ENCODE measurements around the gene SLC12A8. TPM values are rescaled to one million over a fixed set of nuclear protein-coding genes. Genes with fewer than 3 reads are reported as not detected.

The SLC12A8 gene
- total RNA-seq, 1 donor from 2014 or later: 2.2 TPM

- Mint-ChIP-seq H3K4me1 (no peaks in the 10 kb centered on the region), H3K36me3 (peaks cover 10% of the 10 kb centered on the region), H3K9me3 (peaks cover 3% of the 10 kb centered on the region), H3K27me3 (ENCODE audit: insufficient read depth, low read depth) (no peaks in the 10 kb centered on the region), H3K27ac (no peak overlapping the region), H3K4me3 (no peak overlapping the region)
- Histone ChIP-seq H4K20me1 (ENCODE audit: low read depth) (no peaks in the 10 kb centered on the region), H3K4me1 (no peaks in the 10 kb centered on the region), H3K27ac (no peak overlapping the region), H2AFZ (replicated peaks) (no peak overlapping the region), H3K4me3 (no peak overlapping the region), H3K4me2 (no peak overlapping the region), H3K9ac (no peak overlapping the region), H3K9me3 (ENCODE audit: low read depth) (no peaks in the 10 kb centered on the region), H3K79me2 (ENCODE audit: low read depth) (no peaks in the 10 kb centered on the region), H3K36me3 (no peaks in the 10 kb centered on the region), H3F3A (ENCODE audit: low read depth) (no peaks in the 10 kb centered on the region), H3K27me3 (no peaks in the 10 kb centered on the region)
- DNase-seq (ENCODE audit: low spot score): no peak
- no peak for TF ChIP-seq EZH2phosphoT487 (IDR thresholded peaks at IDR 0.05)
- TF ChIP-seq CTCF (IDR thresholded peaks at IDR 0.05): no peak
- TF ChIP-seq EZH2 (IDR thresholded peaks at IDR 0.05): no peak
These were observed 38.4 kb upstream of the SLC12A8 start for GRCh38 chr3:125250973-125251372.

GRCh38 chr3:125246237-125246636, 33.7 kb upstream of the SLC12A8 start:
- no peaks in the 10 kb centered on the region for H3K27me3 Mint-ChIP-seq (ENCODE audit: insufficient read depth, low read depth)
- Histone ChIP-seq H3K4me2 (no peak overlapping the region), H3K9ac (no peak overlapping the region)

GRCh38 chr3:125245521-125245920, 33.0 kb upstream of the SLC12A8 start:
- Histone ChIP-seq H3K27ac (no peak overlapping the region), H3K4me3 (no peak overlapping the region), H3K79me2 (ENCODE audit: low read depth) (no peaks in the 10 kb centered on the region), H3K4me1 (no peaks in the 10 kb centered on the region), H3K9ac (no peak overlapping the region), H4K20me1 (ENCODE audit: low read depth) (no peaks in the 10 kb centered on the region), H3K36me3 (no peaks in the 10 kb centered on the region), H3F3A (ENCODE audit: low read depth) (no peaks in the 10 kb centered on the region), H3K9me3 (ENCODE audit: low read depth) (no peaks in the 10 kb centered on the region), H2AFZ (replicated peaks) (no peak overlapping the region), H3K4me2 (no peak overlapping the region), H3K27me3 (no peaks in the 10 kb centered on the region)
- H3K4me1 Mint-ChIP-seq: no peaks in the 10 kb centered on the region
- no peak for DNase-seq (ENCODE audit: low spot score)
- H3K36me3 Mint-ChIP-seq: peaks cover 14% of the 10 kb centered on the region
- TF ChIP-seq EZH2 (IDR thresholded peaks at IDR 0.05): no peak
- TF ChIP-seq EZH2phosphoT487 (IDR thresholded peaks at IDR 0.05): no peak
- TF ChIP-seq CTCF (IDR thresholded peaks at IDR 0.05): no peak
- no peak overlapping the region for H3K4me3 Mint-ChIP-seq
- no peaks in the 10 kb centered on the region for H3K9me3 Mint-ChIP-seq
- no peaks in the 10 kb centered on the region for H3K27me3 Mint-ChIP-seq (ENCODE audit: insufficient read depth, low read depth)
- no peak overlapping the region for H3K27ac Mint-ChIP-seq

More at GRCh38 chr3:125246237-125246636, 33.7 kb upstream of the SLC12A8 start:
- Histone ChIP-seq H3K4me3 (no peak overlapping the region), H3K79me2 (ENCODE audit: low read depth) (no peaks in the 10 kb centered on the region), H3K4me1 (no peaks in the 10 kb centered on the region), H3K27me3 (no peaks in the 10 kb centered on the region), H3F3A (ENCODE audit: low read depth) (no peaks in the 10 kb centered on the region), H3K27ac (no peak overlapping the region), H4K20me1 (ENCODE audit: low read depth) (no peaks in the 10 kb centered on the region), H3K36me3 (no peaks in the 10 kb centered on the region), H2AFZ (replicated peaks) (no peak overlapping the region), H3K9me3 (ENCODE audit: low read depth) (no peaks in the 10 kb centered on the region)
- Mint-ChIP-seq H3K27ac (no peak overlapping the region), H3K36me3 (peaks cover 11% of the 10 kb centered on the region), H3K9me3 (no peaks in the 10 kb centered on the region), H3K4me3 (no peak overlapping the region), H3K4me1 (no peaks in the 10 kb centered on the region)
- no peak for DNase-seq (ENCODE audit: low spot score)
- TF ChIP-seq EZH2phosphoT487 (IDR thresholded peaks at IDR 0.05): no peak

- H3K4me3 Mint-ChIP-seq: no peak overlapping the region
- Histone ChIP-seq H3K9ac (no peak overlapping the region), H4K20me1 (ENCODE audit: low read depth) (no peaks in the 10 kb centered on the region), H3F3A (ENCODE audit: low read depth) (peaks cover 11% of the 10 kb centered on the region), H3K79me2 (ENCODE audit: low read depth) (no peaks in the 10 kb centered on the region), H3K27me3 (no peaks in the 10 kb centered on the region), H3K9me3 (ENCODE audit: low read depth) (no peaks in the 10 kb centered on the region), H3K27ac (no peak overlapping the region), H3K4me1 (peaks cover 7% of the 10 kb centered on the region), H2AFZ (replicated peaks) (no peak overlapping the region), H3K4me3 (no peak overlapping the region), H3K36me3 (no peaks in the 10 kb centered on the region), H3K4me2 (no peak overlapping the region)
- H3K27me3 Mint-ChIP-seq (ENCODE audit: insufficient read depth, low read depth): no peaks in the 10 kb centered on the region
- H3K27ac Mint-ChIP-seq: no peak overlapping the region
- peaks cover 18% of the 10 kb centered on the region for H3K36me3 Mint-ChIP-seq
- H3K4me1 Mint-ChIP-seq: peaks cover 3% of the 10 kb centered on the region
- H3K9me3 Mint-ChIP-seq: no peaks in the 10 kb centered on the region
- DNase-seq (ENCODE audit: low spot score): no peak
- TF ChIP-seq EZH2phosphoT487 (IDR thresholded peaks at IDR 0.05): no peak
- no peak for TF ChIP-seq CTCF (IDR thresholded peaks at IDR 0.05)
- no peak for TF ChIP-seq EZH2 (IDR thresholded peaks at IDR 0.05)
These were observed 27.9 kb upstream of the SLC12A8 start for GRCh38 chr3:125240496-125240895.
